Right atrium auricular region (tissue), 2 donors: ENCODE measurements around the gene DCTN1. TPM values are rescaled to one million over a fixed set of nuclear protein-coding genes. Genes with fewer than 3 reads are reported as not detected.
"Not testable (repeated sequence)": the region's sequence is repeated elsewhere in the genome, so short reads cannot be mapped to it uniquely, and the experiment has no call there.

Source experiments
- DNase-seq: peaks from one replicate; pipeline ENCODE4 v3.0.0-alpha.2; 2019; ENCODE audit warnings: low spot score
- H3K27ac ChIP-seq, 2 donors: fragments of 200-600 bp; sonication (generic); 1 replicate in 1 of 2; 2 replicates in 1 of 2; pipeline ENCODE4 v1.5.1; 2016 to 2019
- H3K27me3 ChIP-seq, 2 donors: fragments of 200-600 bp; sonication (generic); one replicate each; pipeline versions ENCODE4 v1.5.1 to v1.6.0; 2017 to 2019
- H3K36me3 ChIP-seq: fragments of 200-600 bp; sonication (generic); one replicate; pipeline ENCODE4 v1.5.1; 2016
- H3K4me1 ChIP-seq, 2 donors: fragments of 200-600 bp; sonication (generic); one replicate each; pipeline versions ENCODE4 v1.5.1 to v1.6.0; 2017 to 2019
- H3K4me3 ChIP-seq, 2 donors: fragments of 200-600 bp; sonication (generic); 1 replicate in 1 of 2; 2 replicates in 1 of 2; pipeline ENCODE4 v1.5.1; 2017 to 2019; ENCODE audit warnings: mild to moderate bottlenecking in 1 of 2, moderate library complexity in 1 of 2
- H3K9me3 ChIP-seq, 2 donors: fragments of 200-600 bp; sonication (generic); one replicate each; pipeline ENCODE4 v1.5.1; 2019
- total RNA-seq, 2 donors: library from RNA; depleted of rRNA; stranded (reverse); fragments of >200 nt; gene quantifications; one replicate each; pipeline ENCODE4 v1.1.0, GENCODE V29; 2016
- TF ChIP-seq, protein P1 (sequence below), 2 donors: fragments of 200-600 bp; sonication (generic); IDR thresholded peaks; one replicate each; pipeline ENCODE4 v1.5.1; 2019; ENCODE audit warnings: antibody characterized with exemption in 2 of 2

The DCTN1 gene
- total RNA-seq, 2 donors from 2014 or later = 86.5 to 102 TPM

DNA sequence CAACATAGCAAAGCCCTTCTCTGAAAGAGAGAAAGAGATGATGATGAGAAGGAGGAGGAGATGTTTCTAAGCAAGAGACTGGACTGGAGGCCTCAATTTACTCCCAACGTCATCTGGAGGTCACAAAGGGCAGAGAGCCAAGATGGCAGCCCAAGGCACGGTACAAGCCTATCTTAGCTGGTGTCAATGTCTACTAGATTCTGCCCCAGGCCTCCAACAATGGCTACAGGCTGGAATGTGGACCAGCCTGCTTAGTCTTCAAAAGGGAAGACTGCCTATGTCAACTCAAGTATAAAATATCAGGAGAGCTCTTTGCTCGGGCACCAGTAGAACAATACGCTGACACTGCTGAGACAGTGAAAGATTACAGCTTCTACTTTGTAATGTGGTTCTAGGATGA is 30.2 kb downstream of the DCTN1 start:
- H3K27ac ChIP-seq = no peak overlapping the region

GRCh38 chr2:74347742-74348141 is 32.4 kb downstream of the DCTN1 start:
- Histone ChIP-seq H3K27ac (no peak overlapping the region), H3K4me3 (no peak overlapping the region), H3K4me1 (no peaks in the 10 kb centered on the region), H3K27me3 (no peaks in the 10 kb centered on the region), H3K36me3 (no peaks in the 10 kb centered on the region), H3K9me3 (no peaks in the 10 kb centered on the region)
- TF ChIP-seq, protein P1, sequence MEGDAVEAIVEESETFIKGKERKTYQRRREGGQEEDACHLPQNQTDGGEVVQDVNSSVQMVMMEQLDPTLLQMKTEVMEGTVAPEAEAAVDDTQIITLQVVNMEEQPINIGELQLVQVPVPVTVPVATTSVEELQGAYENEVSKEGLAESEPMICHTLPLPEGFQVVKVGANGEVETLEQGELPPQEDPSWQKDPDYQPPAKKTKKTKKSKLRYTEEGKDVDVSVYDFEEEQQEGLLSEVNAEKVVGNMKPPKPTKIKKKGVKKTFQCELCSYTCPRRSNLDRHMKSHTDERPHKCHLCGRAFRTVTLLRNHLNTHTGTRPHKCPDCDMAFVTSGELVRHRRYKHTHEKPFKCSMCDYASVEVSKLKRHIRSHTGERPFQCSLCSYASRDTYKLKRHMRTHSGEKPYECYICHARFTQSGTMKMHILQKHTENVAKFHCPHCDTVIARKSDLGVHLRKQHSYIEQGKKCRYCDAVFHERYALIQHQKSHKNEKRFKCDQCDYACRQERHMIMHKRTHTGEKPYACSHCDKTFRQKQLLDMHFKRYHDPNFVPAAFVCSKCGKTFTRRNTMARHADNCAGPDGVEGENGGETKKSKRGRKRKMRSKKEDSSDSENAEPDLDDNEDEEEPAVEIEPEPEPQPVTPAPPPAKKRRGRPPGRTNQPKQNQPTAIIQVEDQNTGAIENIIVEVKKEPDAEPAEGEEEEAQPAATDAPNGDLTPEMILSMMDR (IDR thresholded peaks at IDR 0.05) = no peak
- DNase-seq = no peak

More for the DNA sequence above, 30.2 kb downstream of the DCTN1 start:
- Histone ChIP-seq H3K4me3 (no peak overlapping the region), H3K27me3 (no peaks in the 10 kb centered on the region), H3K9me3 (no peaks in the 10 kb centered on the region), H3K36me3 (no peaks in the 10 kb centered on the region), H3K4me1 (no peaks in the 10 kb centered on the region)
- no peak for DNase-seq
- TF ChIP-seq, protein P1 (IDR thresholded peaks at IDR 0.05) = no peak

- Histone ChIP-seq H3K4me1 (no peaks in the 10 kb centered on the region), H3K4me3 (no peak overlapping the region), H3K9me3 (no peaks in the 10 kb centered on the region), H3K27me3 (no peaks in the 10 kb centered on the region), H3K36me3 (no peaks in the 10 kb centered on the region), H3K27ac (no peak overlapping the region)
- no peak for DNase-seq
- TF ChIP-seq, protein P1 (IDR thresholded peaks at IDR 0.05) = no peak
These were observed 32.8 kb downstream of the DCTN1 start for GRCh38 chr2:74347303-74347702.

GRCh38 chr2:74345272-74345943 is 34.7 kb downstream of the DCTN1 start:
- TF ChIP-seq, protein P1 (IDR thresholded peaks at IDR 0.05) = no peak
- Histone ChIP-seq H3K27ac (no peak overlapping the region), H3K36me3 (no peaks in the 10 kb centered on the region), H3K4me1 (no peaks in the 10 kb centered on the region), H3K9me3 (no peaks in the 10 kb centered on the region), H3K27me3 (no peaks in the 10 kb centered on the region), H3K4me3 (no peak overlapping the region)
- DNase-seq = no peak

DNA sequence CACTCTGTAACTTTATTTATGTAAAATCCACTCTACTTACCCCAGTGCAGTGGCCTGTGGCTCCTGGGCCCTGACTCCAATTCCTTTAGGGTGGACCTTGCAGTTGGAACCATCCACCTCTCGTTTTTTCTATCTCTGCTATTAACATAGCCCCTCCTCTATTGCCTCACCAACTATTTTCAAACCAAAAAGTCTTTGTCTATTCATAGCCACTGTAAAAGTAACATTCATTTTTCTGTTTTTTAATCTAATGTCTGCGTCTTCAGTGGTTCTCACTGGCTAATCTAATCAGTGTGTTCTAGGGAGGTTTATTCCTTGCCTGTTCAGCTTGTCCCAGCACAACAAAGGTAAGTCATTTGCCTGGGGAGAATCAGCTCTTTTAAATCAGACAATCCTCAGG is 36.8 kb downstream of the DCTN1 start, which contains the start of gene SLC4A5:
Gene SLC4A5, minus strand, starts transcription at position 101 of the 400 bp plus-strand sequence. CDS start 28,393 bp downstream, outside the sequence.
- H3K4me1 ChIP-seq = no peaks in the 10 kb centered on the region
- H3K27me3 ChIP-seq = no peaks in the 10 kb centered on the region
- H3K9me3 ChIP-seq = no peaks in the 10 kb centered on the region
- TF ChIP-seq, protein P1 (IDR thresholded peaks at IDR 0.05) = no peak
- H3K27ac ChIP-seq = no peak within 1 kb of the TSS
- H3K4me3 ChIP-seq = no peak within 1 kb of the TSS
- no peaks in the 10 kb centered on the region for H3K36me3 ChIP-seq
- DNase-seq = no peak

DNA sequence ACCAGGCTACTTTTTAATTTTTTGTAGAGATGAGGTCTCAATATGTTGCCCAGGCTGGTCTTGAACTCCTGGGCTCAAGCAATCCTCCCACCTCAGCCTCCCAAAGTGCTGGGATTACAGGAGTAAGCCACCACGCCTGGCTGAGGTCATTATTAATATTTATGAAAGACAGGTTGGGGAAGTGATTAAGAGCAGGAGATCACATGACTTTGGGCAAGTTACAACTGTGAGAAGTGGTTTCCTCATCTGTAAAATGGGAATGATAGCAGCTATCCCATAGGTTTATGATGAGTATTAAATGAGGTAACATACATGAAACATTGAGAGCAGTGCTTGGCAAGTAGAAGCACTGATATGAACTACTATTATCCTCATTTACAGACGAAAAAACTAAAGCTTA is 43.9 kb downstream of the DCTN1 start:
- DNase-seq, H3K4me3 ChIP-seq, H3K4me1 ChIP-seq, H3K27me3 ChIP-seq, H3K27ac ChIP-seq, H3K36me3 ChIP-seq, H3K9me3 ChIP-seq: not testable (repeated sequence)
